IPS DF 19.7 (cell line): ENCODE results near the gene HNRNPA0.
A peak's percentile ranks its signal among the peaks of the same experiment; 100 is the strongest.

Source experiments
- DNase-seq: peaks from one replicate; pipeline ENCODE4 v3.0.0-alpha.2; 2013; ENCODE audit warnings: low read depth, low spot score

Gene HNRNPA0

DNA sequence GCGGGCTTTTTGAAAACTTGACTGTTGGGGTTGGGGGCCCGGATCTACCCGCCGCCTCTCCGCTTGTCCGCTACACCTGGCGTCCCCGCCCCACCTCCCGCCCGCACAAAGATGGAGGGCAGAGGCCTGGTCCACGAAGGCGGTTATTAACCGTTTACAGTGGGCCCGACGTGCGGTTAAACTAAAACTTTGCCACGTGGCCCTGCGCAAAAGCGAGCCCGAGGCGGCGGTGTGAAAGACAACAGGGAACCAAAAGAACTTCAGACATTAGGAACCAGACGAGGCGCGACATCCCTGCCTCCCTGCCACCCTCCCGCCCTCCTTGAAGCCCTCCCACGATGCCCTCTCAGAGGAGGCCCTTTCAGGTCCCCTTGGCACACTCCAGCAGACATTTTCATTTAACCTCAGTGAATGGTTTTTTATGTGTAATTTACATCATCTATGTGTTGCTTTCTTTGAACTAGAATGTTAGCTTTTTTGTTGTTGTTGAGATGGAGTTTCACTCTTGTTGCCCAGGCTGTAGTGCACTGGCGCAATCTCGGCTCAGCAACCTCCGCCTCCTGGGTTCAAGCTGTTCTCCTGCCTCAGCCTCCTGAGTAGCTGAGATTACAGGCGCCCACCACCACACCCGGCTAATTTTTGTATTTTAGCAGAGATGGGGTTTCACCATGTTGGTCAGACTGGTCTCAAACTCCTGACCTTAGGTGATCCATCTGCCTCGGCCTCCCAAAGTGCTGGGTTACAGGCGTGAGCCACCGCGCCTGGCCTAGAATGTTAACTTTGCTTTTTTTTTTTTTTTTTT, 999 bp upstream of the HNRNPA0 start:
- no peak for DNase-seq

GRCh38 chr5:137753691-137754187, 424 bp downstream of the HNRNPA0 start:
- DNase-seq: no peak

DNA sequence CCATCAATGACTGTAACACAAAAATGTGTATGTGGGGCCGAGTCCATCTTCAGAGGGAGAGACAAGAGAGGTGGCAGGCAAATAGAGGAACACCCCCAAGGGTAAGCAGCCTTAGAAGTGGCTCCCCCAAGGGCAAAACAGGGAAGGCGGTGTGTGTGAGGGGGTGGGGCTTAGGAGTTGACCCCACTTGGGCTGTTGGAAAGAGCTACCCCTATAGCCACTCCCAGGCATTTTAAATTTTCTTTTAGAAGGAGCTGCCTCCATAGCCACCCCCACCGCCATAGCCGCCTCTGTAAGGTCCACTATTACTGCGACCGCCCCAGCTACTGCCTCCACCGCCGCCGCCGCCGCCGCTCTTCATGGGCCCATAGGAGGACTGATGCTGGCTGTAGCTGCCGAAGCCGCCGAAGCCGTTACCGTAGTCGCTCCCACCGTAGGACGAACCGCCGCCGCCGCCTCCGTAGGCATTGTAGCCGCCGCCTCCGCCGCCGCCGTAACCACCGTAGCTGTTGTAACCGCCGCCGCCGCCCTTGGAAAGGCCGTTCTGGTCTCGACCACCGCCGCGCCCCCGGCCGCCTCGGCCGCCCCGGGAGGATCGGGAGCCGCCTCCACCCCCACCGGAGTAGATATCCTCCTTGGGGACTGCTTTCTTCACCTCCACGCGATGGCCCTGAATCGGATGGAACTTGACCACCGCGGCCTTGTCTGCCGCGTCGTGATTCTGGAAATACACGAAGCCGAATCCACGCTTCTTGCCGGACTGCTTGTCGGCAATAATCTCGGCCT, 1.1 kb downstream of the HNRNPA0 start:
- DNase-seq: no peak

DNA sequence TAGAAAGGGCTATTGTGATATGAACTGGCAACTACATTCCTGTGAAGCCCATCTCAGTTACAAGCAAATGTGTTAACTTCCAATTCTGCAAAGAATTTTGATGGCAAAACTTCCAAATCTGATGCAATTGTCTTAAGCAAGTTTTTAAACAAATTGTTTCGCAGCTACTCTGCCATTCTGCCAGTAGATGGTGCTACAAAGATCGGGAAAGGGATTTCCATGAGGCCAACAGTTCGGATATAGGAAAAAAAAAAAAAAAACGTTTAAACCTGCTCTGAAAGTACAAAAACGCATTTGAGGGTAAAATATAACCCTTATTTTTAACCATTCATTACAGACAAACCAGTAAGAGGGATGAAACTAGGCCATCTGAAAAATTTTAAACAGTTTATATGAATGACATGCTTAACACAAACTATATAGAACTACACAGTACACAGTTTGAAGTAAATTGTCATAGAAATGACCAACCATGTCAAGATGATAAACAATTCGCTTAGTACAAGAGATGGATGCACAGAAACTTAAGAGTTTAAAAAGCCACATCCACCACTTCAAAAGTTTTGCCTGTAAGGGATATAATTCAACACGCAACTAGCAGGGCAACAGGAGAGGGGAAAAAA, 2.2 kb downstream of the HNRNPA0 start:
- no peak for DNase-seq

DNA sequence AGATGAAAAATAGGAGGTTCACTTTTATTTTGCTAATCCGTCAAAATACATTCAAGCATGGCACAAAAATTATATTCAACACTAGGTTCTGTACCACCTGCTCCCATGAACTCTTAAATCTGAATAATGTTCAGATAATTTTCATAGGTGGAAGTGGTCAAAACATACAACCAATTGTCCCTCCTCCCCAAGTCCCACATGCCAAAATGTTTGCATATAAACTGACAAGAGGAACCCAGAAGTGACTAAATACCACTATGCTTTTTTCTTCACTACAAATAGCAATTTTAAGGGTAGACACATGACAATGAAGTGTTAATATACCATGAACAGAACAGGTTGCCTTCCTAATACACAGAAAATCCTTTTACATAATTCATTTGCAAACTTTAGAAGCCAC, 3.7 kb downstream of the HNRNPA0 start:
- no peak for DNase-seq

DNA sequence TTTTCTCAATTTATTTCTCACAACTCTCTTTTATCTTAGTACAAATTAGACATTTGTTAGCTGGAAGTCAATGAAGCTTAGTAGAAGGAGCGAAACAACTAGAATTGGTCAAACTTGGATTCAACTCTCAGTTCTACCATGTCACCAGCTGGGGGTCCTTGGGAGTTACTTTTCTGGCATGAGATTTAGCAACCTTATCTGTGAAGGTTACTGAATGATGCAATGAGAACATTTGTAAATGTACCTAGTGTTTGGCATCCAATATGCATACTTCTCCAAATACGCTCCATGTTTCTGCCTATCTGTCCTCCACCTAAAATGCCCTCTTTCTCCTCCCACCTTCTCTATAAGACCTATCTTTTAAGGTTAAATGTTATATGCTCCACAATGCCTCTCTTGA, 6.3 kb downstream of the HNRNPA0 start:
- DNase-seq: no peak

GRCh38 chr5:137743031-137743640, 11.0 kb downstream of the HNRNPA0 start:
- DNase-seq: peak; percentile 69

DNA sequence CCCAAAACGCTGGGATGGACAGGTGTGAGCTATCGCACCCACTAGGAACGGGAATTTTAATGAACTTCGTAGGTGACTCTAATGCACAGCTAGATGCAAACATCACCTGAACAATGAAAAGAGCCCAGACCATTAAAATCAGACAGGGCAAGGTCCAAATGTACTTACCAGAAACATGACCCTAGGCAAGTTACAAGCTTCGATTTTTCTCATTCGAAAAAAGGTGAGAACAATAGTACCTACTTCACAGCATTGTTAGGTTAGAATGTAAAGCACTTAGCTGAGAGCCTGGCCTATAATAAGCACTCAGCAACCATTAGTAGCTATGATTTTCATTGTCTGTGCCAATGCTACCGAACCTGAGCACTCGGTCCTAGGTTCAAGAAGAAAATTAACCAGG, 12.4 kb downstream of the HNRNPA0 start:
- DNase-seq: no peak

- no peak for DNase-seq
Observed at GRCh38 chr5:137739737-137740136, 14.4 kb downstream of the HNRNPA0 start.

DNA sequence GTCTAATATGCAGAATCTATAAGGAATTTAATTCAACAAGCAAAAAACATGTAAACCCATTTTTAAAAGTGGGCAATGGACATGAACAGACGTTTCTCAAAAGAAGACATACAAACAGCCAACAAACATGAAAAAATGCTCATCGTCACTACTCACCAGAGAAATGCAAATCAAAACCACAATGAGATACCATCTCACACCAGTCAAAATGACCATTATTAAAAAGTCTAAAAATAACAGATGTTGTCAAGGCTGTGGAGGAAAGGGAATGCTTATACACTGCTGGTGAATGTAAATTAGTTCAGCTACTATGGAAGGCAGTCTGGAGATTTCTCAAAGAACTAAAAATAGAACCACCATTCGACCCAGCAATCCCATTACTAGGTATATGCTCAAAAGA, 15.2 kb downstream of the HNRNPA0 start:
- DNase-seq: no peak

DNA sequence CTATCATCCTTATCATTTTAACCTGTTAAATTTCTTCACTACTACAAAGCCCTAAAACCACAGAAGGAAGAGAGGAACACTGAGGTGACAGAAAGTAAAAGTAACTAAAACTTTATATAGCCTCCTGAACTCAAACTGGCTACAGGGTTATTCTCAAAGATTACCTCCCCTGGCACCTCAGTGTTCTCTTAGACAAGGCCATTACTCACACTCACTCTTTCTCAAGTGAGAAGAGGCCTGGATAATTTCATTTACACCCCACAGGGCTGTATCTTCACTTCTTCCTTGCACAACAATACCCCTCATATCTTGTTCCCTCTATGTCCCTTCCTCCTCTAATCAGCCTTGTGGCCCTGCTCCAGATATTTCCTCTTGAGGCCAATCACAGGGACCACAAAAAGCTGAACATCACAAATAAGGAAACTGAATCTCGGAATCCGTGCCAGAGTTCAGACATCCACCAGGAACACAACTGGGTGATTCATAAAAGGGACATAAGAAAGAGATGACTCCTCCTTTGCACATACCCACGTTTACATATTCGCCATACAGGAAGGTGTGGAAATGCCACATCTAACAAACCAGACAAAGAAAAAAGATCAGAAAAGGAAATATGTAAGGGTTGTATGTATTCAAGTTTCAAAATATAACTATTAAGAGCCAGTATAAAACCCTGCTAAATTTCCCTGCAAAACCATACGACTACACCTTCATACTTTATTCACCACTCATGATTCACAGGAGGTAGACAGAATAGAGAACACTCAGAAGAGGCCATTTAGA, 16.6 kb downstream of the HNRNPA0 start:
- DNase-seq: no peak

DNA sequence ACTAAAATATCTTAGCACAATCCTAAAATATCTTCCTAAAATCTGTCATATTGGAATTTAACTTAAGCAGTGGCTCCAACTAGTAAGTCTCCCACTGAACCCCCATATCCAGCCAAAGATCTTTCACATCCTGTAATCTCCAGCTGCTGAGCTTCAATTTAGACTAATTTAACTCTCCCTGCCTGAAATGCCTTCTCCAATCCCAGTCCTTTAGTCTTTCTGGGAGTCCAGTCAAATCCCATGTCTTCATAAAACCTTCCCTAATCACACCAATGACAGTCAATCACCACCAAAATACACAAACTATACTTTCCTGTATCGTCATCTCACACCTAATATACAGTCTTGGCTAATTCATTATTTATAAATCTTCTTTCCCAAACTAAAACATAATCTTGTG, 17.7 kb downstream of the HNRNPA0 start:
- no peak for DNase-seq

DNA sequence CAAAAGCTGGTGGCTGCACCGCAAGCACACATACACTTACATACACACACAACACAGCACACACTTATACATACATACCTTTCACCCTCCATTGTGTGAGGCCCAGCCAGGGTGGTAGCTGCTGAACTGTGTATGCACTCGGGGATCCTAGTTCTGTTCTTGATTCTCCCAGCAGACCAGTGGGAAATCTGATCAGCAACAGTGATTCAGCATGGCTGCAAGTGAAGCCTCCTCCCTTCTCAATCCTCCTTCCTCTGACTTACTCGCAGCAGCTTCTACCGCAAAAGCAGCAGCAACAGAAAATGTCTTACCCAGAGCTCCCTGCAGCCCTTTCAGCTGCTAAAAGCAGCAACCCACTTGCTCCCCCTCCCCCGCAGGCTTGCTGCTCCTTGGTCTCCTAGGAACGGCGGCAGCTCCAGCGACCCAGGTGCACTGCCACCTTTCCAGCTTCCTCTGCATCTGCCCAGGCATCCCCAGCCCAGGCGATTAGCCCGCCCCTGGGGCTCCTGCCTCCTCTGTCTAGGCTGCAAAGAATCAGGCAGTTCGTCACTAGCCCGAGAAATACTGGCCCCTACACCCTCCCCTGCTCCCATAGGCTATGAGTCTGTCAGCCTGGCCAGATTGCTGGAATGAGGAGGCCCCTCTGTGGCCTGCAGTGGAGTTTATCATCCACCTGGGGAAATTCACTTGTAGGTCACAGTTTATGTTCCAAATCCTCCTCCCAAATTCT, 18.4 kb downstream of the HNRNPA0 start, which contains the start of gene KLHL3:
TSS of gene KLHL3 (minus strand) at position 535 of the 730 bp plus-strand sequence. CDS start at position 92, 443 bp downstream.
- peak; percentile 86 for DNase-seq

- no peak for DNase-seq
Observed at GRCh38 chr5:137734962-137735554, 19.1 kb downstream of the HNRNPA0 start.

DNA sequence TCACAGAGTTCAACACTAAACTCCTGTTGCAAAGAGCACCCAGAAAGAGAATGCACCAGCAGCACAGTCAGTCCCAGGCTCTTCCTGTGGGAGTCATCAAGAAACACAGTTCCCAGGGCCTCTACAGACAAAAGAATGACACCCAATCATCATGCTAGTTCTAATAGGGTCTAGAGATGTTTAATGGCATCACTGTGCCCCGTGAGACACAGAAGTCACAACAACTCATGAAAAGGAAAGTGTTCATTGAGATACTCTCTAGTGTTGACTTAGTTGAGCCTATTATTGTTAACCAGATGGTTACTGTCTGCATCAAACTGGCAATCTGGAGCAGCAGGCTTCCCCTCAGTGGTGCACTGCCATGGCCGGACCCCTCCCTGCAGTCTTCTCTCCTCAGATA, 19.8 kb downstream of the HNRNPA0 start:
- no peak for DNase-seq

DNA sequence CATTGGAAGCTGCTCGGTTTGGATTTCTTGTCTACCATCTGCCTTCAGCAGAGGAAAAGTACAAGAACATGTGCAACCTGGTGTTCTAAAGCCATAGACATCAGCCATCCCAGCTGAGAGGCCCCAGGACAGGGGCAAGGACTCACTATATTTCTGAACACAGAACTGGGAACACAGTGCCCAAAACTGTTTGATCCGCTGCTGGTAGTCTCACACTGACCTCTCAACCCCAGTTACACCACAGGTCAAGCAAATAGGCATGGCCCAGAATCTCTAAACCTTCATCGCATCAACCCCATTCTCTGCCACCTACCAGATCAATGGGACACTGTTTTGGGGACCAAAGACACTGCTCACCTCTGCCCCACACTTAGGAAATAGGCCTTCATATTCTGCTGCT, 20.2 kb downstream of the HNRNPA0 start:
- DNase-seq: no peak

GRCh38 chr5:137733006-137733405, 21.2 kb downstream of the HNRNPA0 start:
- no peak for DNase-seq

GRCh38 chr5:137731176-137731575, 23.0 kb downstream of the HNRNPA0 start:
- no peak for DNase-seq

DNA sequence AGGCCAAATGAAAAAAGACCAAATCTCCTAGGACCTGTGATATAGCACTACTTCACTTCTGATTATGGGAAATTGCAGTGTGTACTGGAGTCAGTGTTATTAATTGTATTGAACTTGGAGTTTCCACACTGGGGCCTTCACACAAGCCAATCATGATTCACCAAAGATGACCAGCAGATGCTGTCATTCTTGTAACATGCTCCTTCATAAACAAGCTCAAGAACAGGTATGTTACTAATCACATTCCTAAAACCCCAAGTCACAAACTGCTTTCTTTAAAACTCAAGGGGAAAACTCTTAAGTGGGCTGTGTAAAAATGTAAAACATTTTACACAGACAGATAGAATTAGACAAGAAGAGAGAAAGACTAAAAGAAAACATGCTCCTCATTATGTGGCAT, 23.8 kb downstream of the HNRNPA0 start:
- no peak for DNase-seq

DNA sequence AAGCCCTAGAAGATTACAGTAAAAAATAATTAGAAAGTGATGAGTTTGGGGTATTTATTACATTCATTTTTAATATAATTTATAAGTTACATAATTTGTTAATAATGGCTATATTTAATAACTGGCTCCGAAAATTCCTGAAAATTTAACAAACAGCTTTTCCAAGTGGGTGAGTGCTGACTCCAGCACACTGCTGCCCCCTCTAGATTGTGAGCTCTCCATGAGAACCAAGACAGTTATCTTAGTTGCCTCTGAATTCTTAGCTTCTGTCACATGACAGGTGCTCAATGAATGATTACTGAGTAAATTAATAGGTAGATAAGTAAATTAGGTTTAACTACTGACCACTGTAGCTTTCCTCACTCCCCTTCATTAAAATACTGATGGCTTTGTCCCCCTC, 26.1 kb downstream of the HNRNPA0 start:
- DNase-seq: no peak
